Stimulated activated effector memory CD8-positive, alpha-beta T cell treated with anti-CD3 and anti-CD28 coated beads, Interleukin-12 subunit alpha, Interleukin-12 subunit beta, amount 100 ng/mL, for 72 hours (primary cell): Measurements from ENCODE around the gene PTBP3.

Experiments used
- ATAC-seq: fragments of 150-1000 bp; cut with Tn5 transposase; 2 replicates; pipeline ENCODE4 v1.10.0; 2021
- DNase-seq, 2 donors: peaks; one replicate each; pipeline ENCODE4 v3.0.0; 2021 to 2022; ENCODE audit warnings: low spot score in 2 of 2
- H3K27ac Mint-ChIP-seq: one replicate; pipeline ENCODE4 v1.8.0; 2022; ENCODE audit warnings: mild to moderate bottlenecking, mixed read lengths
- H3K36me3 Mint-ChIP-seq: one replicate; pipeline ENCODE4 v1.8.0; 2022; ENCODE audit warnings: mild to moderate bottlenecking, mixed read lengths
- H3K4me1 Mint-ChIP-seq: one replicate; pipeline ENCODE4 v1.8.0; 2022; ENCODE audit warnings: mixed read lengths
- H3K4me3 Mint-ChIP-seq: one replicate; pipeline ENCODE4 v1.8.0; 2022; ENCODE audit warnings: mild to moderate bottlenecking, mixed read lengths
- H3K9me3 Mint-ChIP-seq: one replicate; pipeline ENCODE4 v1.8.0; 2022; ENCODE audit warnings: mixed read lengths

The PTBP3 gene

DNA sequence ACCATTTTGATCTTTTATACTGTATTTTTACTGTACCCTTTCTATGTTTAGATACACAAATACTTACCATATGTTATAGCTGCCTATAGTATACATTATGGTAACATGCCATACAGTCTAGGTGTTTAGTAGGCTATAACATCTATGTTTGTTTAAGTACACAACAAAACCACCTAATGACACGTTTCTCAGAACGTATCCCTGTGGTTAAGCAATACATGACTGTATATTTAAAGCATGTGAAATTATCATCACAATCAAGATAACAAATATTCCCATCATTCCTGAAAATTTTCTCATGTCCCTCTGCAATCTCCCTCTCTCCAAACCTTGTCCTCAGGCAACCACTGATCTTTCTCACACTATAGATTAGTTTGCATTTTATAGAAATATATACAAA, 91.9 kb downstream of the PTBP3 start:
- DNase-seq (no peak), ATAC-seq (no peak)
- H3K9me3 Mint-ChIP-seq: no peaks in the 10 kb centered on the region
- no peak overlapping the region for H3K4me3 Mint-ChIP-seq
- H3K4me1 Mint-ChIP-seq: peaks cover 15% of the 10 kb centered on the region
- no peak overlapping the region for H3K27ac Mint-ChIP-seq
- peaks cover 34% of the 10 kb centered on the region for H3K36me3 Mint-ChIP-seq

DNA sequence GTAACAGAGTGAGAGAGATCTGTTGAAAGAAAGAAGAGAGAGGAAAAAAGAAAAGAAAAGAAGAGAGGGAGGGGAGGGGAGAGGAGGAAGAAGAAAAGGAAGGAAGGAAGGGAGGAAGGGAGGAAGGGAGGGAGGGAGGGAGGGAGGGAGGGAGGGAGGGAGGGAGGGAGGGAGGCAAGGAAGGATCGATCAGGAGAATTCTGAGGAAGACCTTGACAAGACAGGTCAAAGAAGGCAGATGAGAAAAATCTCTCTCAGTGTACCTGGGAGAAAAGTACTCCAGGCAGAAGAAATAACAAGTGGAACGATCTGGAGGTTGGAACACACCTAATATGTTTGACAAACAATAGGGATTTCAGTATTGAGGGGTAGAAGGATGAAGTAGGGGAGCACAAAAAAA, 93.7 kb downstream of the PTBP3 start:
- ATAC-seq (no peak), DNase-seq (no peak)
- peaks cover 15% of the 10 kb centered on the region for H3K4me1 Mint-ChIP-seq
- H3K36me3 Mint-ChIP-seq: peaks cover 31% of the 10 kb centered on the region
- H3K4me3 Mint-ChIP-seq: no peak overlapping the region
- no peak overlapping the region for H3K27ac Mint-ChIP-seq
- no peaks in the 10 kb centered on the region for H3K9me3 Mint-ChIP-seq

GRCh38 chr9:112239284-112239683, 94.1 kb downstream of the PTBP3 start:
- no peak overlapping the region for H3K27ac Mint-ChIP-seq
- H3K4me1 Mint-ChIP-seq: peaks cover 15% of the 10 kb centered on the region
- no peaks in the 10 kb centered on the region for H3K9me3 Mint-ChIP-seq
- no peak overlapping the region for H3K4me3 Mint-ChIP-seq
- H3K36me3 Mint-ChIP-seq: peaks cover 26% of the 10 kb centered on the region
- ATAC-seq: no peak
- no peak for DNase-seq

DNA sequence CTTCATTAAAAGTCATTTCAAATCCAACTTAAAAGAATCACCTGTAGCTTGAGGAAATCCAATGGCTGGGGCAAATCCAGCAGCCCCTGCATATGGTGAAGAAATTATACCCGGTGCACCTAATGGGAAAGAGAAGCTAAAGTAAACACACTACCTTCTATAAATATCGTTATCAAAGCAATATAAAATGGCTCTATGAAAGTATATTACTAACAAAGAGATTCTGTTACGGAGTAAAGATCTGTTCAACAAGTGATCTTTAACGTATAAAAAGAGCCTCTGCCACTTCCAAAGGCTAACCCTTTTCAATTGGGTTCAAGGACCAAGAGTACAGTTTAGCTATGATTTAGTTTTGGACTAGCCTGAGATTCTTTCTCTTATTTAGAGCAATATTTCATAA, 98.6 kb downstream of the PTBP3 start:
- peaks cover 20% of the 10 kb centered on the region for H3K4me1 Mint-ChIP-seq
- peaks cover 36% of the 10 kb centered on the region for H3K36me3 Mint-ChIP-seq
- ATAC-seq (no peak), DNase-seq (no peak)
- no peak overlapping the region for H3K27ac Mint-ChIP-seq
- H3K4me3 Mint-ChIP-seq: no peak overlapping the region
- no peaks in the 10 kb centered on the region for H3K9me3 Mint-ChIP-seq

DNA sequence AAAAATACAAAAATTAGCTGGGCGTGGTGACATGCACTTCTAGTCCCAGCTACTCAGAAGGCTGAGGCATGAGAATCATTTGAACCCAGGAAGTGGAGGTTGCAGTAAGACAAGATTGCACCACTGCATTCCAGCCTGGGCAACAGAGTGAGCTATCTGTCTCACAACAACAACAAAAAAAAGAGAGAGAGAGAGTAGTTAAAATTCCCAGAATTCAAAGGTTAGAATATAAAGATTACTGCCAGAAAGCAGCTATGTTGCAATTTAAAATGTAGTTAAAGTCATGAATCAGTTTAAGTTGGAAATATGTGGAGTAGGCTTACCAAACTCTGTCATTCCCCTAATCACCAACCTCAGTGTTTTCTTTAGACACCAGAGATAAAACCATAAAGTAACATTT, 99.7 kb downstream of the PTBP3 start:
- H3K4me1 Mint-ChIP-seq: peaks cover 16% of the 10 kb centered on the region
- no peak for ATAC-seq
- H3K4me3 Mint-ChIP-seq: no peak overlapping the region
- DNase-seq: no peak
- H3K36me3 Mint-ChIP-seq: peaks cover 37% of the 10 kb centered on the region
- no peaks in the 10 kb centered on the region for H3K9me3 Mint-ChIP-seq
- no peak overlapping the region for H3K27ac Mint-ChIP-seq

GRCh38 chr9:112232233-112232632, 101.2 kb downstream of the PTBP3 start:
- Mint-ChIP-seq H3K4me3 (no peak overlapping the region), H3K27ac (no peak overlapping the region), H3K36me3 (peaks cover 49% of the 10 kb centered on the region), H3K4me1 (peaks cover 11% of the 10 kb centered on the region), H3K9me3 (no peaks in the 10 kb centered on the region)
- no peak for ATAC-seq
- DNase-seq: no peak

DNA sequence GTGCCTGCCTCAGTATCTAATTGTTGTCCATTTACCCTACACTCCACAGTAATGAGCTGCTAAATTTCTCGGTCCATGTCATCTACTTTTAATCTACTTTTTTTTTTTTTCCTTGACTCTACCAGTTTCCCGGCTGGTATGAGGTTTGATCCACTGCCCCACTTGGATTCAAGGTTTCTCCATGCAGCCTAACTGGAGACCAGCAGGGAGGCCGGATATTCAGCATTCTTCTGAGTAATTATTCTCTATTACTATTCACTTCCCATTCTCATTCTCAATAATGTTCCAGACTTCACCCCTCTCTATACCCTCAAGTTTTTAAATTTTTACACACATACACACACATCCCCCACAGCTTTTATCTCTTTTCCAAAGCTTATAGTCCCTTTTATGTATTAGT, 107.3 kb downstream of the PTBP3 start:
- Mint-ChIP-seq H3K4me3 (no peak overlapping the region), H3K27ac (peak overlapping the region; percentile 49), H3K36me3 (peaks cover 100% of the 10 kb centered on the region), H3K9me3 (no peaks in the 10 kb centered on the region), H3K4me1 (peaks cover 26% of the 10 kb centered on the region)
- ATAC-seq (no peak), DNase-seq (no peak)

DNA sequence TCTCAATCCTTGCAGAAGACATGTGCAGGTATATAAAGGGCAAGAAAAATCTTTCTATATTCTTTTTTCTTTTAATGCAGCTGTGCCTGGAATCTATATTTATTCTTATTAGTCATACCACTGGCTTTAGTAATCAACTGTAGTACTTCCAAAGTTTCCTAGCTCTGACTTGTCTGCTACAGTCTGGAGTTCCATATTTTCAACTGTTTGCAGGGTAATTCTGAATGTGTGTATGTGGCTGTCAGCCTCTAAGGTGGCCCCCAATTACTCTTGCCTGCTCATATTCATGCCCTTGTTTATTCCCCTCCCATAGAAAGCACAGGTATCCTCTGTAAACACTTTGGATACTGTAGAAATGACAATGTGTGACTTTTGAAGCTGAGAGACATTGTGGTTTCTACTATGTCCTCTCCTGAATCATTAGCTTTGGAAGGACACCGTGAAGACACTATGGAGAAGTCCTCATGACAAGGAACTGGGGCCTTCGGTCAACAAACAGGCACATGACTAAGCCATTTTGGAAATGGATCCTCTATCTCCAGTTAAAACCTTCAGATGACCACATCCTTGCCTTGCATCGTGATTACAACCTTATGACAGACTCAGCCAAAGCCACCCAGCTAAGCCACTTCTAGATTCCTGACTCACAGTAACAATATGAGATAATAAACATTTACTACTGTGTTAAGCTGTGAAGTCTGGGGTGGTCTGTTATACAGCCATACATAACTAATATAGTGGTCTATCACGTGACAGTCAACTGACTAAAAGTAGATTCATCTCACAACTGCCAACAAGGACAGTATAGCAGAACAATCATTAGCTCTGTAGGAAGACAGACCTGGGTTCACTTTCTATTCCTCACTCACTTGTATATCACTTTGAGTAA, 108.8 kb downstream of the PTBP3 start:
- Mint-ChIP-seq H3K9me3 (no peaks in the 10 kb centered on the region), H3K4me3 (no peak overlapping the region), H3K4me1 (peaks cover 22% of the 10 kb centered on the region), H3K27ac (peak overlapping the region; percentile 54), H3K36me3 (peaks cover 93% of the 10 kb centered on the region)
- ATAC-seq: peak; percentile 97
- DNase-seq: no peak

- H3K9me3 Mint-ChIP-seq: no peaks in the 10 kb centered on the region
- DNase-seq (no peak), ATAC-seq (peak; percentile 95)
- peaks cover 70% of the 10 kb centered on the region for H3K36me3 Mint-ChIP-seq
- peaks cover 21% of the 10 kb centered on the region for H3K4me1 Mint-ChIP-seq
- peak overlapping the region; percentile 9 for H3K4me3 Mint-ChIP-seq
- H3K27ac Mint-ChIP-seq: no peak overlapping the region
These were observed 114.5 kb downstream of the PTBP3 start for GRCh38 chr9:112218908-112219307.

GRCh38 chr9:112212926-112213325, 120.5 kb downstream of the PTBP3 start:
- no peak overlapping the region for H3K27ac Mint-ChIP-seq
- H3K4me3 Mint-ChIP-seq: no peak overlapping the region
- H3K36me3 Mint-ChIP-seq: peaks cover 72% of the 10 kb centered on the region
- DNase-seq: no peak
- ATAC-seq: no peak
- peaks cover 4% of the 10 kb centered on the region for H3K4me1 Mint-ChIP-seq
- H3K9me3 Mint-ChIP-seq: peaks cover 8% of the 10 kb centered on the region

DNA sequence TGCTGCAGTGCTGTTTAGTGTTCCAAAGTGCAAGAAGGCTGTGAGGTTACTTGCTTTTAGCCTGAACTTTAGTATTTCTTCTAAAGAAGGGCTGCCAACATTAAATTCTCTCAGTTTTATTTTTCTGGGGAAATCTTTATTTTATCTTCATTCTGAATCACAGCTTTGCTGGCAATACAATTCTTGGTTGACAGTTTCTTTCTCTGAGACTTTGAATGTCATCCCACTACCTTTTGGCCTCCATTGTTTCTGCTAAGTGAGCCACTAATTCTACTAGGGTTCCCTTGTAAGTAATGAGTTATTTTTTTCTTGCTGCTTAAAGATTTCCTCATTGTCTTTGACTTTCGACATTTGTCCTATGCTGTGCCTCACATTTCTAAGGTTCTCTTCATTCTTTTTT, 126.0 kb downstream of the PTBP3 start:
- Mint-ChIP-seq H3K27ac (no peak overlapping the region), H3K9me3 (peaks cover 12% of the 10 kb centered on the region), H3K36me3 (peaks cover 35% of the 10 kb centered on the region), H3K4me3 (no peak overlapping the region), H3K4me1 (no peaks in the 10 kb centered on the region)
- DNase-seq: no peak
- ATAC-seq: no peak

GRCh38 chr9:112203536-112203935, 129.9 kb downstream of the PTBP3 start:
- ATAC-seq (no peak), DNase-seq (no peak)
- Mint-ChIP-seq H3K4me1 (no peaks in the 10 kb centered on the region), H3K27ac (no peak overlapping the region), H3K9me3 (peaks cover 12% of the 10 kb centered on the region), H3K4me3 (no peak overlapping the region), H3K36me3 (peaks cover 10% of the 10 kb centered on the region)

GRCh38 chr9:112200711-112201110, 132.7 kb downstream of the PTBP3 start:
- ATAC-seq (no peak), DNase-seq (no peak)
- Mint-ChIP-seq H3K27ac (no peak overlapping the region), H3K9me3 (peaks cover 2% of the 10 kb centered on the region), H3K4me3 (no peak overlapping the region), H3K36me3 (no peaks in the 10 kb centered on the region), H3K4me1 (no peaks in the 10 kb centered on the region)

DNA sequence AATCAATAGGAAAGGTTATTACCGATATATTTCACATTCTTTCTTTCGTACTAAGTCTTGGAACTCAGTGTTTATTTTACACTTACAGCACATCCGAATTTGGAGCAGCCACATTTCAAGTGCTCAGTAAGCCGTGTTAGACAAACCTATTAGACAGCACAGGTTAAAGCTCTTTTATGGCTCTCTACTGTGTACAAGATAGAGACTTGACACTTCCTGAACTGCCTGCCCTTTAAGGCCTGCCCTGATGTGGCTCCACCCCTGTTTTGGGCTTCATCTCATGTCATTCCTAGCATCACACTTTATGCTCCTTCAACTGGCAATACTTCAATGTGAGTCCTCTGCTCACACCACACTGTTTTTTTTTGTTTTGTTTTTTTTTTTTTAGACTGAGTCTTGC, 134.8 kb downstream of the PTBP3 start:
- Mint-ChIP-seq H3K9me3 (peaks cover 2% of the 10 kb centered on the region), H3K4me3 (no peak overlapping the region), H3K27ac (no peak overlapping the region), H3K36me3 (no peaks in the 10 kb centered on the region), H3K4me1 (no peaks in the 10 kb centered on the region)
- ATAC-seq (no peak), DNase-seq (no peak)

GRCh38 chr9:112194969-112195431, 138.4 kb downstream of the PTBP3 start:
- H3K9me3 Mint-ChIP-seq: no peaks in the 10 kb centered on the region
- H3K27ac Mint-ChIP-seq: no peak overlapping the region
- ATAC-seq (no peak), DNase-seq (no peak)
- H3K36me3 Mint-ChIP-seq: no peaks in the 10 kb centered on the region
- H3K4me3 Mint-ChIP-seq: no peak overlapping the region
- H3K4me1 Mint-ChIP-seq: no peaks in the 10 kb centered on the region

GRCh38 chr9:112193572-112194288, 139.7 kb downstream of the PTBP3 start:
- no peaks in the 10 kb centered on the region for H3K36me3 Mint-ChIP-seq
- no peaks in the 10 kb centered on the region for H3K9me3 Mint-ChIP-seq
- no peak overlapping the region for H3K27ac Mint-ChIP-seq
- H3K4me3 Mint-ChIP-seq: no peak overlapping the region
- no peaks in the 10 kb centered on the region for H3K4me1 Mint-ChIP-seq
- DNase-seq (no peak), ATAC-seq (no peak)
